Measurements from ENCODE around the gene COL1A1.

GRCh38 chr17:50134206-50135110 lies 67.0 kb downstream of the COL1A1 start:
- TF ChIP-seq CTCF (IDR thresholded peaks at IDR 0.05) = no peak
- TF ChIP-seq POLR2A (IDR thresholded peaks at IDR 0.05; ENCODE audit: low read depth) = no peak

Data from esophagus muscularis mucosa (tissue), 3 donors.